Stimulated activated CD8-positive, alpha-beta memory T cell treated with anti-CD3 and anti-CD28 coated beads, Interleukin-2, amount 100 ng/mL, for 48 hours (primary cell): ENCODE measurements around the gene DCDC2C.

Experiments
- DNase-seq, 2 donors: peaks; one replicate each; pipeline ENCODE4 v3.0.0-alpha.2; 2020; ENCODE audit warnings: low read depth in 2 of 2

DCDC2C gene

DNA sequence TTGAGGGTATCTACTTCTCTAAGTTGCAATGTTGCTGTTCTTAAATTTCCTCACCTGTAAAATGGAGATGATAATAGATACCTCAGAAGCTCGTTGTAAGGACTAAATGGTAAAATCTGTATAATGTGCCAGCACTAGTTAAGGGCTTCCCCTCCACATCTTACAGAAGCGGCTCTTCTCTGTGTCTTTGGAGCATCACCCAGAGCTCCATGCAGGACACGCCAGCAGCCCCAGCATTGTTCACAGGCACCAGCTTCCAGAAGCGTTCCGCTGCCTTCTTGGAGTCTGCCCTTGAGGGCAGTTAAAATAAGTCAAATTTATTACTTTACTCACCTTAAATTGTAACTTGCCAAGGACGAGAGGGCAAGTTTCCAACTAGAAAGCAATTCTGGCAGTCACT lies 5.8 kb downstream of the DCDC2C start:
- DNase-seq: no peak

DNA sequence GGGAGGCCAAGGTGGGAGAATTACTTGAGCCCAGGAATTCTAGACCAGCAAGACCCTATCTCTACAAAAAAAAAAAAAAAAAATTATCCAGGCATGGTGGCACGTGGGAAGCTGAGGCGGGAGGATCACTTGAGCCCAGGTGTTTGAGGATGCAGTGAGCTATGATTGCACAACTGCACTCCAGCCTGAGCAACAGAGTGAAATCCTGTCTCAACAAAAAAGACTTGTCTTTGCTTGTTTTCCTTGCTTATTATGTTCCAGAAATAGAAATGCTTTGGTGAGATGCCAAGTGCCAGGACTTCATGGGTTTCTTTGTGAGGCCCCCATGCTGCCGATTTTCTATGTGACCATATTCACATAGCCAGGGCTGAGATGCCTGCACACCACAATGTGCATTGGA lies 9.0 kb downstream of the DCDC2C start:
- DNase-seq: no peak

DNA sequence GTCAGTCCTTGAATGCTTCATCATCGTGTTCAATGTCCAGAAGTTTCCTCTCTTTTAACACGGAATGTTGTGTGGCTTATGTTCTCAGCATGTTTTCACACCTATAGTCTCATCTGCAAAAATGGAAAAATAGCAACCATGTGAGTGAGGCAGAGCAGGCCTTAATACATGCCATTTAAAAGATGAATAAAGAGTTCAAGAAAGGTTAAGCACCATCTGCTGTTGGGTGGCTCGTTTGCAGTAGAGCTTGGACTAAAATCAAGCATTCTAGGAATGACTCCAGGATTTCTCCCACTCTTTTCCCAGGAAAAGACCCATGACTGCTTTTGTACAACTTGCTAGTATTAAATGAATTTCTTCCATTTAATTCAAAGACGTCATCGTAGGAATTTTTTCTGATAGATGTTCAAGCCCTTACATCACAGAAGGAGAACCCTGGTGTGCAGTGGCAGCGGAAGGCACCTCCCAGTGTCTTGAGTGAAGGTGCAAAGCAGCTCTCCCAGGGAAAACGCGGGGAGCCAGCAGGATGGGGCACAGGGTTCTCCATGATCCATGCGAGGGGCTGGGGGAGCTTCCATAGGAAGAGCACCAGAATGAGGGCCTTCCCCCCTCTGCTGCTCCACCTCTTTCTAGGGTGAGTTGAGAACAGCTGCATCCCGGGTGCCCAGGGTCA lies 9.6 kb downstream of the DCDC2C start:
- DNase-seq: no peak

- no peak for DNase-seq
Measured at GRCh38 chr2:3718679-3719078, 15.3 kb downstream of the DCDC2C start.

DNA sequence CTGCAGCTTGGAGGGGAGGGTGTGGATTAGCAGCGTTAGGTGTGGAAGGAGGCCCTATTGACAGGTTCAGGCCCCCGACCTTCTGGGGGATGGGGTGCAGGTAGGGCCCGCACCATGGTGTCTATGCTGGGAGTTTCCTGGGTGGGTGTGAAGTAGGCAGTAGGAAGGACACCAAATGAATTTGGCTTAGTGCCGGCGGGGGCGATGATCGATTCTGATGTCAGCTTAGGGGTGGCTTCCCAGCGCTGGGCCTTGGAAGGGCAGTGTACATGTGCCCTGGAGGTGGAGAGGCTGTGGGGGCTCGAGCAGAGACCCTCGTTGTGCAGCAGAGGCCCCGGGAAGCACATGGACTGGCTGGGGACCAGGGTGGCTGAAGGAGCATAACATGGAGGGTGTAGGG lies 21.6 kb downstream of the DCDC2C start:
- no peak for DNase-seq

DNA sequence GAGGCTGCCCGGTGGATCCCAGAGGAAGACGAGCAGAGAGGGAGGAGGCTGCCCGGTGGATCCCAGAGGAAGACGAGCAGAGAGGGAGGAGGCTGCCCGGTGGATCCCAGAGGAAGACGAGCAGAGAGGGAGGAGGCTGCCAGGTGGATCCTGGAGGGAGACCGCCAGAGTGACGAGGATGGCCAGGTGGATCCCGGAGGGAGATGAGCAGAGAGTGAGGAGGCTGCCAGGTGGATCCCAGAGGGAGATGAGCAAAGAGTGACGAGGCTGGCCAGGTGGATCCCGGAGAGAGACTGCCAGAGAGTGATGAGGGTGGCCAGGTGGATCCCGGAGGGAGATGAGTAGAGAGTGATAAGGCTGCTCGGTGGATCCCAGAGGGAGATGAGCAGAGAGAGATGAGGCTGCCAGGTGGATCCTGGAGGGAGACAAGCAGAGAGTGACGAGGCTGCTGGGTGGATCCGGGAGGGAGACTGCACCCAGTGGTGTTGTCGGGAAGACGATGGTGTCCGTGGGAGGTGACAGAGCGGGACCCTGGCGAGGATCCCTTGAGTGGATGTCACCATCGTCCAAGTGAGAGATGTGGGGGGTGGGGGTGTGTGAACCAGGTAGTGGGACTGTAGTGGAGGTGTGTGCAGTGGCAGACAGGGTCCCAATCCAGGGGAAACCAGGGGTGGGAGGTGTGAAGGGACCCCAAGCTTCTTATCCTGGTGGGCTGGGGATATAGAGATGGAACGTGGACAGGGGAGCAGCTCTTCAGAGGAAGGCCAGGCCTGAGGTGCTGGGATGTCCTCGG lies 22.3 kb downstream of the DCDC2C start:
- no peak for DNase-seq

DNA sequence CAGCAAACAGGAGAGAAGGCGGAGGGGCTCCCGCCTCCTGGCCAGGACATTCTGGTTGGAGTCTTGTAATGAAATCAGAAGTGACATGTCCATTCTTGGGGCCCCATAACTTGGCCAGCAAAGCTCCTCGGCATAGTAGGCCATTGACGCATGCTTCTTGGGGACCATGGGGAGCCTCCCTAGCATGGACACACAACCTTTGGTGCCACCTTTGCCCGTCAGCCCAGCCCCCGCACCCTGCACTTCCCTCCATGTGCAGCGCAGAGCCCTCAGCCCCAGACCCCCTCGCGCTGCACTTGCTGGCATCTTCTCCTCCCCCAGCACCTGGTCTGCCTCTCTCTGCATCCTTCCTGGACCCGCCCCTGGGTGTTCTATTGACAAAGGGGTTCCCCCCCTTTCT lies 23.1 kb downstream of the DCDC2C start:
- DNase-seq: no peak

DNA sequence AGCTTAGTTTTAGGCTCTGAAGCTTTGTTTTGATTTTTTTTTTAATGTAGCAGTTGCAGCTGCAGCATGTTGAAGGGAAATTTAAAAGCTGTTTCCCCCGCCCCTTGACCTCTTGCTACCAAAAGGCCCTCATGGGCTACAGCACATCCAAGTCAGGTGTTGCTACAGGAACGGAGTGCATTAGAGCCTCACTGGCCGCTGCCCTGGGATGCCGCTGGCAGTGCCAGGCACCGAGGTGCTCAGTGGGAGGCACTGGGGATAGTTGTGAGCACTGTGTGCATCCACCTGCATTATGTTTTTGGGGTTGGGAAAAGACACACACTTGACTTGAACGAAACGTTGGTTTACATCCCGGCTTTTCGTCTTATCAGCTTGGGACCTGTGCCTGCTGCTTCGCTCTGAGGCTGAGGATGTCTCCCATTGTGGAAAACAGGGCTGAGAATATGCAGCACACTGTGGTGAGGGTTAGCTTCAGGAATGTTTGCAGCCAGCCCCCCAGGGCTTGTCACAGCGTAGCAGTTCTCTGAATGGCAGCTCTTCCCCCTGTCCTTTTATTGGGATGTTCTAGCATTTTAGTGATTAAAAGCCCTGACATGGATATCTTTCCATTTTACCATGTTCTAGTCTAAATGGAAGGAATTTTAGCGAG lies 24.1 kb downstream of the DCDC2C start:
- DNase-seq: no peak

DNA sequence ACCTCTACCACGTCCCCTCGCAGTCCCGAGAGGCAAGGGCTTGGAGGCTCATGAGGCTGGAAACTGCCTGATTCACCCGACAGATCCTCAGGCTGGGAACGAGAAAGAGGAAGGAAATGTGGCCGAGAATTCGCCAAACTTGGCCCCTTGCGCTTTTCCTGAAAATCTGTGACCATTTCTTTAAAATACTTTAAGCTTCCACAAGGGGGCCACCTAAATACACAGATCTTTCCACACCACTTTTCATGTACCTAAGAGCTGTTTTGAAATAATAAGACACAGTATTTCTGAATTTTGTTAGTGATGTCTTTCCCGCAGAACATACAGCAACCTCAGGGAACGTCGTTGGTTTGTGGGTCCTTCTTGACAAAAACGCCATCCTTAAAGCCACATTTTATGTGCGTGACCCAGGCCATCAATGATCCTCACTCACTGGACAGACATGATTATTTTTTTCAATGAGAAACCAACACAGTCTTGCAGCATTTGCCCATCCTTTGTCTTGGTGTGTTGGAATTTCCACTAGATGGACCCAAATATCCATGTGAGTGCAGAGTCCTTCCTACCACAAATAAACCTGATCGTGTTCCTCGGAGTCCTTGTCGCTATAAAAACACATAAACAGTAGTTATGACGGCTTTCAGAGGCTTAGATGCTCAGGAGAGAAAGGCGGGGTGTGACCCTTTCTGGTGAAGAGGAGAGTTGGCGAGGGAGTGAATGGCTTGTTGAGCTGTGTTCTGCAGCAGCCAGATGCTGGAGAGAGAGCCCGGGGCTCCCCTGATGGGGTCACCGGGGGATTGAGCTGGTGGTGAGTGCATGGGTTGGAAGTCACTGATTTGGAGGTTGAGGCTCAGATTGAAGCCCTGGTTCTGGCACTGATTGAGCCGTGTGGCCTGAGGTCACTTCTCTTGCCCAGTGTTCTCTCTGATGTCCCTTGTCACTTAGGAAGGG lies 25.0 kb downstream of the DCDC2C start:
- DNase-seq: no peak

DNA sequence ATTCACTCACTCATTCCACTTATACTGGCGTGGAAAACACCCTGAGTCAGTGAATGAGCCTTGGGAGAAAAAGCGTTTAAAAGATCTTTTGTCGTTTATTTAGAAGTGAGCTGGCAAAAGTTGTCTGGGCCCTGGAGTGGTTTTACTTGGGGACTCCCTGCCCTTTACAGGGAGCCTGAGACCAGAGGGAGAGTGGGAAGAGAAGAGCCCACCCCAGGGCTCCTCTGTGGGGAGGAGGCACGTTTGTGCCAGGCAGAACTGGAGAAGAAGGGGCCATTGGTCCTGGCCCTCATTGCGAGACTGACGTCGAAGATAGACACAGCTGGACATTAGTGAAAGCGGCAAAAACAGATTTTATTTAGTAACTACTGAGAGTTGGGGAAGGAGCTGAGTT lies 25.7 kb downstream of the DCDC2C start:
- no peak for DNase-seq

DNA sequence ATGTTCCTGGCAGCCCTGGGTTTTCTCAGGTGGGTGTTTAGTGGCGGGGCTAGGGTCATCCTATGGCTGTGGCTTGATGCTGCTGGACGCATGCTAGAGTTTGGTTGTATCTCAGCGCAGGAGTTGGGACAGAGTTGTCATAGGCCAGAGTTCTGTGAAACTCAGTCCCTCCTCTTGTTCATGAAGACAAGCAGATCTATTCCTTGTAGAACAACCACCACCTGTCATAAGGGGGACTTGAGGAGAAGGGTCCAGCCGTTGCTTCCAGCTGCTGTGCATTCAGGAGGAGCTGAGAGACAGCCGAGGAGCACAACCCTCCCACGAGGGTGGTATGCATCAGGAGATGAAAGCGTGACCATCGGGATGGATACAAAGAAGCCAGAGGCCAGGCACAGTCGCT lies 26.4 kb downstream of the DCDC2C start:
- no peak for DNase-seq

GRCh38 chr2:3730646-3731045 lies 27.3 kb downstream of the DCDC2C start:
- no peak for DNase-seq

DNA sequence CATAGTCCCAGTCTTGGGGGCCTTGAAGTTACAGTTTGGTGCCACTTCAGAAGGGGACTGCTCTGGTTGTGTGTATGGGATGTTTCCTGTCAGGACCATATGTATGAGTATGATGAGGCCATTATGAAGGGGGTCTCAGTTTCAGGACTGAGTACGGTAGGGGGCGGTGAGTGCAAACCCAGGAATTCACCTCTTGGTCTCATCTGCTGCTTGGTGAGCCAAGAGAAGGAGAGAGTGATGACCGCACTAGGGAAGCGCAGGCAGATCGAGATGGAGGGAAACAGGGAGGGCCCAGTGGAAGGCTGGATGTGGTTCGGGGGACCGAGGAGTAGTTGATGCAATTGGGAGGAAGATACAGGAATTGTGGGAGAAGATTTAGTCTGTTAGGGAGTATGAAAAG lies 28.5 kb downstream of the DCDC2C start:
- DNase-seq: no peak

DNA sequence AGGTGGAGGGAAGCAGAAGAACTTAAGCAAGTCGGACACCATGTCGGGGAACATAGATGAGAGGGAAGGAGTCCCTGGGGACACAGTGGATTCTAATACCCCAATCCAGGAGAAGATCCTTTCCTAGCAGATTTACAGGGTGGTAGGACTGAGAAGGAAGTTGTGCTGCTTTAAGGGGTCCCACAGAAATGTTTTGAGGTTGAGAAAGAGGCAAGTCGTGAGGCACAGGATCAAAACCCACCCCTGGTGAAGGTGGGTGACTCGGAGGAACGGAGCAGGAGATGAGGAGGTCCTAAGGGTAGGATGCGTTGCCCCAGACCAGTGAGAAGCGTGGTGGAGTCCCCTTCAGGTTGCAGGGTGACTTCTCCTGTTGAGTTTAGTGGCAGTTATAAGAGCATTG lies 32.7 kb downstream of the DCDC2C start:
- DNase-seq: no peak

DNA sequence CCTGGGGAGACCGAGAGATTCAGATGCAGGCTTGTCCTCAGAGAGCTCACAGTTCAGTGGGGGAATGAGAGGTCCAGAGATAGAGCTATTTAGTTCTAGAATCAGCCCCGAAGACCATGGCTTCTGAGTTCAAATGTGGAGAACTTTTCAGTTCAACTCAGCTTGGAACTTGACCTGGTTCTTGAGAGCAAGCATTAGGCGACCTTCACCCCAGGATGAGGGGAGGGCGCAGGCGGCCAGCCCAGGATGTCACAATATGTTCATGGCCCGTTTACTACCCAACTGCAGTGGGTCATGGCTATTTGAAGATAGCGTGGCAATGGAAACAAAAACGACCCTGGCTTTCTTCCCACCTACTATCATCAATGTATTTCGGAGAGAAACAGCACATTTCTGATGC lies 33.8 kb downstream of the DCDC2C start:
- no peak for DNase-seq

DNA sequence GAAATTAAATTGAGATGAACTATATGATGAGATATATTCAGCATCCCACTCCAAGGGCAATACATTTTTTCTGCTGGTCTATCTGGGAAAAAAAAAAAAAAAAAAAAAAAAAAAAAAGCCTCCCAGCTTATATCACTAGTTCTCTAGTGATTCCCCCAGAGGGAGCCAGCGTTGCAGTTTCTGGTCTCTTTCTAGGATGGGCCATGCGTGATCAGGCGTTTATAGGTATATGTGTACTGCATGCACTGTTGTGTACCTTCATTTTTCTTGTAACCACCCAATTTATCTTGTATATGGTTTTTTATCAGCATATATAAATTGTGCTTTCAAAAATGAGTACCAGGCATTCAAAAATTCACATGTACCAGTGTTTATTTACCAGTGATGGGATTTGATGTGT lies 35.1 kb downstream of the DCDC2C start:
- DNase-seq: no peak

- DNase-seq: no peak
Measured at GRCh38 chr2:3739313-3739712, 35.9 kb downstream of the DCDC2C start.

DNA sequence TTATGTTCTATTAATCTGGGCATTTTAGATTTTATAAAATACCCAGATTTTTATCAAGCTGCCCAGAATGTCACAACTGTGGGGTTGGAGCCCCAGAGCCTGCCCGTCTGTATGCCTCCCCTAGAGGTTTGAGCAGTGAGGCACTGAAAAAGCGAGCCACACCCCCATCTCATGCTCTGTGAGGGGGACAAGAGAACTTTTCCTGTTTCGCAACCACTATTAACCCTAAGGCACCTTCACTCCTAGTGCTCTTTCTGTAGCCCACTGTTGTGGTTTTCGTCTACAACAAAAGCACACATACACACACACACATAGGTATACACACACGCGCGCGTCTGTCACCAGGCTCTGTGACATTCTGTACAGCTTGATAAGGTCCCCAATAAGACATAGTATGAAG lies 38.0 kb downstream of the DCDC2C start:
- no peak for DNase-seq

GRCh38 chr2:3741867-3742602 lies 38.7 kb downstream of the DCDC2C start:
- no peak for DNase-seq

DNA sequence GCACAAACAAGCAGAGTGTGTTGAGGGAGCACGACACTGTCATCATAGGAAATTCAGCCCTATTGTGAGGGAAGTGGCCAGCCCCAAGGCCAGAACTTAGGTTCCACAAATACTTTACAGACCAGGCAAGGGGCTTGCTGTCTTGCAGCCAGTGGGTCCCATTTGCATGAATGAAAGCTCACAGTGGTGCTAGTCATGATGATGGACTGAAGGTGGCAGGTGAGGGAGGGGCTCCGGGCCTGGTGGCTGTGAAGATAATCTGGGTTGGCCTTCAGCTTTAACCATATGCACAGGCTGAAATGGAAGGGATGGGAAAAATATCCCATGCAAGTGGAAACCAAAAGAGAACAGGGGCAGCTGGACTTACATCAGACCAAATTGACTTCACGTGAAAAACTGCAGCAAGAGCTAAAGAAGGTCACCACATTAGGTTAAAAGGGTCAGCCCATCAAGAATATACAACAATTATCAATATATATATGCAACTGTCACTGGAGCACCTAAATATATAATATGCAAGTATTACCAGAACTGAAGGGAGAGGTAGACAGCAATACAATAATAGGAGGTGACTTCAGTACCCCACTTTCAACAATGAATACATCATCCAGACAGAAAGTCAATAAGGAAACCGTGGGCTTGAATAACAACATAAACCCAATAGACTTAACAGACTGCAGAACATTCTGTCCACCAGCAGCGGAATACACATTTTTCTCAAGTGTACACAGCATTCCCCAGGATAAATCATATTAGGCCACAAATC lies 39.6 kb downstream of the DCDC2C start:
- no peak for DNase-seq
